GM18507 (cell line): ENCODE measurements around the gene CEP295NL.
"Not testable (repeated sequence)": the region's sequence is repeated elsewhere in the genome, so short reads cannot be mapped to it uniquely, and the experiment has no call there.

Experiments
- DNase-seq: peaks from one replicate; pipeline ENCODE4 v3.0.0; 2011; ENCODE audit warnings: low read depth; ENCODE audit not compliant: insufficient read length; ENCODE audit errors: extremely low spot score
- FAIRE-seq: peaks from 2 replicates; lab custom pipeline; 2011; peaks lifted over from hg19 to GRCh38; lab: Jason Lieb, UNC

Gene CEP295NL

GRCh38 chr17:78892520-78892919, 10.5 kb downstream of the CEP295NL start:
- FAIRE-seq = no peak
- DNase-seq = no peak

GRCh38 chr17:78892062-78892456, 10.9 kb downstream of the CEP295NL start:
- FAIRE-seq (no peak), DNase-seq (no peak)

- DNase-seq (no peak), FAIRE-seq (no peak)
Measured at GRCh38 chr17:78891406-78892061, 11.5 kb downstream of the CEP295NL start.

GRCh38 chr17:78890498-78890897, 12.5 kb downstream of the CEP295NL start:
- FAIRE-seq = peak; percentile 21

GRCh38 chr17:78890096-78890495, 12.9 kb downstream of the CEP295NL start:
- not testable (repeated sequence) for FAIRE-seq, DNase-seq

More at GRCh38 chr17:78890498-78890897, 12.5 kb downstream of the CEP295NL start:
- no peak for DNase-seq

- peak; percentile 47 for DNase-seq
- peak; percentile 74 for FAIRE-seq
Measured at GRCh38 chr17:78889531-78889930, 13.5 kb downstream of the CEP295NL start.

GRCh38 chr17:78888941-78889518, 14.0 kb downstream of the CEP295NL start:
- no peak for FAIRE-seq
- DNase-seq = no peak

GRCh38 chr17:78886954-78887353, 16.0 kb downstream of the CEP295NL start:
- FAIRE-seq = no peak
- no peak for DNase-seq

GRCh38 chr17:78885956-78886355, 17.0 kb downstream of the CEP295NL start:
- no peak for FAIRE-seq
- DNase-seq = no peak

GRCh38 chr17:78884876-78885667, 17.9 kb downstream of the CEP295NL start:
- DNase-seq (no peak), FAIRE-seq (no peak)

- FAIRE-seq (no peak), DNase-seq (no peak)
Measured at GRCh38 chr17:78884148-78884825, 18.7 kb downstream of the CEP295NL start.

- no peak for FAIRE-seq
- DNase-seq = no peak
Measured at GRCh38 chr17:78883533-78884131, 19.4 kb downstream of the CEP295NL start.

- FAIRE-seq = no peak
- DNase-seq = no peak
Measured at GRCh38 chr17:78883089-78883532, 19.9 kb downstream of the CEP295NL start.

GRCh38 chr17:78882540-78883088, 20.4 kb downstream of the CEP295NL start:
- DNase-seq (no peak), FAIRE-seq (no peak)

- no peak for FAIRE-seq
- no peak for DNase-seq
Measured at GRCh38 chr17:78879635-78880186, 23.3 kb downstream of the CEP295NL start.

GRCh38 chr17:78878871-78879527, 24.0 kb downstream of the CEP295NL start:
- FAIRE-seq (no peak), DNase-seq (no peak)

GRCh38 chr17:78878261-78878660, 24.7 kb downstream of the CEP295NL start:
- DNase-seq (no peak), FAIRE-seq (no peak)

GRCh38 chr17:78876954-78877517, 26.0 kb downstream of the CEP295NL start:
- not testable (repeated sequence) for FAIRE-seq, DNase-seq
